Measurements from ENCODE around the gene S100A1. TPM values are rescaled to one million over a fixed set of nuclear protein-coding genes. Genes with fewer than 3 reads are reported as not detected.
"Not testable (repeated sequence)": the region's sequence is repeated elsewhere in the genome, so short reads cannot be mapped to it uniquely, and the experiment has no call there.

The S100A1 gene
- total RNA-seq: not detected

DNA sequence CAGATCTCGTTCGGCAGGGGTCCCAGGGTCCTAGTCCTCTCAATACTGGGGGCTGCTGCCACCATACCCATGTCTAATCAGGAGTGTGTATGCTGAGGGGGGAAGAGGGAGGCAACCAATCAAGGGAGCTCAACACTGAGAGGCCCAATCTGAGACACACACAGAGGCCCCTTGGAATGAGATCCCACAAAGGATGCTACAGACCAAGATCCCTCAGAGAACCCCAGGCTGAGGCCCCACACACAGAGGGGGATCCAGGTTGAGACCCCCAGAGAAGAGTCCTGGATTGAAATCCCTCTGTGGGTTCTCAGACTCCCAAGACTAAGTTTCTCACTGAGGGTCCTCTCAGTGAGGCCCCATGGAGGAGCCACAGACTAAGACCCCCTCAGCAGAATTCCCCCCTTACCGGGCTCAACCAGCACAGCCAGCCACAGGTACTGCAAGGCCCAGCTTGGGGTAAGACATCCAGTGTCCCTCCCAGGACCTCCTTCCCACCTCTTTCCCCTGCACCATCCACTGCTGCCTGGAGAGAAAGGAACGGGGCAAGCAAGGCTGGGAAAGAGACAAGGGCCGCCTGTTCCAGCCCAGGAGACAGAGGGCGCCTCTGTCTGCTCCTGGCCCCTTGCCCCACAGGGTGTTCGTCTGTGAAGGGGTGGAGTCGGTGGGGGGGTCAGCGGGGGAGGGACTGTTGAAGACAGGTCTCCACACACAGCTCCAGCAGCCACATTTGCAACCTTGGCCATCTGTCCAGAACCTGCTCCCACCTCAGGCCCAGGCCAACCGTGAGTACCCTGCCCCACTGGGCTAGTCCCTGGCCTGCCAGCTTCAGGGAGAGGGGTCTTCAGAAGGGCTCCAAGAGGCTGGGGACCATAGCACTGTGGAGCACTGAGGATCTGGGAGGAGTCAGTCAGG is at the start of gene S100A1:
Gene S100A1, plus strand, starts transcription at position 720 of the 912 bp plus-strand sequence. CDS start 2,088 bp downstream, outside the sequence.
- Mint-ChIP-seq H3K4me3 (no peak within 1 kb of the TSS), H3K36me3 (ENCODE audit: low read depth) (no peaks in the 10 kb centered on the region), H3K9me3 (no peaks in the 10 kb centered on the region), H3K4me1 (peaks cover 20% of the 10 kb centered on the region), H3K27ac (peak within 1 kb of the TSS; percentile 78), H3K27me3 (no peaks in the 10 kb centered on the region)
- ATAC-seq (replicated peaks): no peak

DNA sequence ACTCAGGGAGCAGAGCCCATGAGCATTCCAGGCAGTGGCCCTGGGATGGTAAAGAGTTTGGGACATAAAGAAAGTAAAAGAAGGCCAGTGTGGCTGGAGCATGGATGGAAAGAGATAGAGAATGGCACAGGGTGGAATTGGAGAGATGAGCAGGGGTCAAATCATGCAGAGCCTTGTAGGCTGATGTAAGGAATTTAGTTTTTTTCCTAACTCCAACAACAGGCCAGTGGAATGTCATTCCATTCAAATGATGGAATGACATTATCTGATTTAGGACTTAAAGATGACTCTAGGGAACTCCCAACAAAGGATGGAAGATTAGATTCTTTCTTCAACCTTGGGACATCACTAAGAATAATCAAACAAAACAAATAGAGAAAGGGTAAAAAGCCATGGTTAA is 49.7 kb upstream of the S100A1 start:
- ATAC-seq (replicated peaks): no peak
- H3K27ac Mint-ChIP-seq: no peak overlapping the region
- H3K4me1 Mint-ChIP-seq: no peaks in the 10 kb centered on the region
- no peaks in the 10 kb centered on the region for H3K9me3 Mint-ChIP-seq
- H3K36me3 Mint-ChIP-seq (ENCODE audit: low read depth): no peaks in the 10 kb centered on the region
- no peak overlapping the region for H3K4me3 Mint-ChIP-seq
- peaks cover 24% of the 10 kb centered on the region for H3K27me3 Mint-ChIP-seq

DNA sequence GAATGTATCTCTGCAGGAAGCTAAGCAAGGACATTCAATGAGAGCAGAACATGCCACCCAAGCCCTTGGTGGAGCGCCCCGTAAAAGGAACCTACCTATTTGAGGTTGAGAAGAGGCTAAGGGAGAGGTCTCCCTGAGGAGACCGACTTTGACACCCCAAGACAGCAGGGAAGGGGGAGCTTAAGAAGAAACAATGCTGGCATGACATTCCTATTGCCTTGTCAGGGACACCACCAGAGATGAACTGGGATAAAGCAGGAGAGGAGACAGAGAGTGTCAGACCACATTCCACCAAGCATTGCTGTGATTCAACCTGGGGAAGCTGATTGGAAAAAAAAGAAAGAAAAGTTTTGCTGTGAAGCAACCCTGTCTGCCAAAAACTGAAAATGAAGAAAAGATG is 49.3 kb upstream of the S100A1 start:
- no peak overlapping the region for H3K4me3 Mint-ChIP-seq
- H3K27me3 Mint-ChIP-seq: peaks cover 24% of the 10 kb centered on the region
- no peak overlapping the region for H3K27ac Mint-ChIP-seq
- H3K4me1 Mint-ChIP-seq: no peaks in the 10 kb centered on the region
- no peaks in the 10 kb centered on the region for H3K36me3 Mint-ChIP-seq (ENCODE audit: low read depth)
- no peak for ATAC-seq (replicated peaks)
- no peaks in the 10 kb centered on the region for H3K9me3 Mint-ChIP-seq

DNA sequence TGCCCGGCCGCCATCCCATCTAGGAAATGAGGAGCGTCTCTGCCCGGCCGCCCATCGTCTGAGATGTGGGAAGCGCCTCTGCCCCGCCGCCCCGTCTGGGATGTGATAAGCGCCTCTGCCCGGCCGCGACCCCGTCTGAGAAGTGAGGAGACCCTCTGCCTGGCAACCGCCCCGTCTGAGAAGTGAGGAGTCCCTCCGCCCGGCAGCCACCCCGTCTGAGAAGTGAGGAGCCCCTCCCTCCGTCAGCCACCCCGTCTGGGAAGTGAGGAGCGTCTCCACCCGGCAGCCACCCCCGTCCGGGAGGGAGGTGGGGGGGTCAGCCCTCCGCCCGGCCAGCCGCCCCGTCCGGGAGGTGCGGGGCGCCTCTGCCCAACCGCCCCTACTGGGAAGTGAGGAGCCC is 45.4 kb upstream of the S100A1 start:
- not testable (repeated sequence) for H3K27ac Mint-ChIP-seq; H3K36me3 Mint-ChIP-seq (ENCODE audit: low read depth); H3K9me3 Mint-ChIP-seq; ATAC-seq (replicated peaks); H3K4me3 Mint-ChIP-seq; H3K4me1 Mint-ChIP-seq
- H3K27me3 Mint-ChIP-seq: peaks cover 19% of the 10 kb centered on the region

DNA sequence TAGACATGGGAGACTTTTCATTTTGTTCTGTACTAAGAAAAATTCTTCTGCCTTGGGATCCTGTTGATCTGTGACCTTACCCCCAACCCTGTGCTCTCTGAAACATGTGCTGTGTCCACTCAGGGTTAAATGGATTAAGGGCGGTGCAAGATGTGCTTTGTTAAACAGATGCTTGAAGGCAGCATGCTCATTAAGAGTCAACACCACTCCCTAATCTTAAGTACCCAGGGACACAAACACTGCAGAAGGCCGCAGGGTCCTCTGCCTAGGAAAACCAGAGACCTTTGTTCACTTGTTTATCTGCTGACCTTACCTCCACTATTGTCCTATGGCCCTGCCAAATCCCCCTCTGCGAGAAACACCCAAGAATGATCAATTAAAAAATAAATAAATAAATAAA is 44.7 kb upstream of the S100A1 start:
- not testable (repeated sequence) for H3K4me3 Mint-ChIP-seq; H3K4me1 Mint-ChIP-seq; H3K36me3 Mint-ChIP-seq (ENCODE audit: low read depth); H3K9me3 Mint-ChIP-seq; ATAC-seq (replicated peaks); H3K27ac Mint-ChIP-seq
- H3K27me3 Mint-ChIP-seq: peaks cover 12% of the 10 kb centered on the region

DNA sequence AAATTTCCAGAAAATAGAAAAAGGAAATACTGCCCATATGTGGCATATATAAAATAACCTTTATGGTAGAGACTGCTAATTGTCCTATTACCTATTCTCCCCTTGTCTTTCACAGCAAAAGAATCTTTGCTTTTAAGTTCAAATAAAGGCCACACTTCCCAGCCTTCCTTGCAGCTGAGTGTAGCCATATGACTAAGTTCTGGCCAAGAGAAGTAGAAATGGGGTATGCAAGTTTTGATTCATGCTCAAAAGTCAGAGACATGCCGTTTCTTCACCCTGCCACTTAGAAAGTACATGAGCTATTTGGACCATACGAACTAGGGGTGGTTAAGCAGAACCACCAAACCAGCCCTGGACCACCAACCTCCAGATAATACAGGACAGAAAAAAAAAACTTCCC is 44.3 kb upstream of the S100A1 start:
- Mint-ChIP-seq H3K4me1 (no peaks in the 10 kb centered on the region), H3K27me3 (peaks cover 8% of the 10 kb centered on the region), H3K27ac (no peak overlapping the region), H3K36me3 (ENCODE audit: low read depth) (no peaks in the 10 kb centered on the region), H3K4me3 (no peak overlapping the region), H3K9me3 (no peaks in the 10 kb centered on the region)
- ATAC-seq (replicated peaks): no peak

DNA sequence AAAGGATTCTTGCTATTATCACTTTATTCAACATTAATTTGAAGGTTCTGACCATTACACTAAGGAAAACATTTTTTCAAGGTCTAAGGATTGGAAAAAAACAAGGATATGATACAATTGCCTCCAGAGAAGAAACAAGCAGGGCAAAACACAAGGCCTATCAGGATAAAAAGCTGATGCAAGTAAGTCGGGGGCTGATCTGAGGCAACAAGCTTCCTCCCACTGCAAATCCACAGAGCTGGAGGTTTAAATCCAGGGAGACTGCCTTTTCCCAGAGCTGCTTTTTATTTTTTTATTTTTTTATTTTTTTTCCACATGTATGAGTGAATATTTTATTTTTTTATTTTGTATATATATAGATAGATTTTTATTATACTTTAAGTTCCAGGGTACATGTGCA is 43.2 kb upstream of the S100A1 start:
- Mint-ChIP-seq H3K9me3 (no peaks in the 10 kb centered on the region), H3K4me1 (no peaks in the 10 kb centered on the region), H3K27ac (no peak overlapping the region), H3K27me3 (peaks cover 3% of the 10 kb centered on the region), H3K4me3 (no peak overlapping the region), H3K36me3 (ENCODE audit: low read depth) (no peaks in the 10 kb centered on the region)
- ATAC-seq (replicated peaks): no peak

DNA sequence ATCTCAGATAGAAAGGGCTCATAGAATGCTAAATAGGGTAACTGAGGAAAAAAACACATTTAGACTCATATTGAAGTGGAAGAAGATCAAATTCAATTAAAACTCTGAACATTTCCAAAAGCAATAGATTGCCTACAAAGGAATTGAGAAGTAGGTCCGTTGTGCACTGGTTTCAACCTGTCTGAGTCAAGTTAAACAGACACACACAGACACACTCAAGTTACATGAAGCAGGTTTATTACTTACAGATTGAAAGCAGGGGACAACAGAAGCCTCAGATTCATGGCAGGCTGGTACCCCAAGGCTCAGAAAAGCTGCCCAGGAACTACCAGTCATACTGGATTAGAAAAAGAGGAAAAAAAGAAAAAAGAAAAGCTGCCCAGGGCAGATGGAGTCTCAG is 41.9 kb upstream of the S100A1 start:
- ATAC-seq (replicated peaks): no peak
- Mint-ChIP-seq H3K9me3 (no peaks in the 10 kb centered on the region), H3K36me3 (ENCODE audit: low read depth) (no peaks in the 10 kb centered on the region), H3K4me1 (no peaks in the 10 kb centered on the region), H3K27ac (no peak overlapping the region), H3K27me3 (peaks cover 3% of the 10 kb centered on the region), H3K4me3 (no peak overlapping the region)

DNA sequence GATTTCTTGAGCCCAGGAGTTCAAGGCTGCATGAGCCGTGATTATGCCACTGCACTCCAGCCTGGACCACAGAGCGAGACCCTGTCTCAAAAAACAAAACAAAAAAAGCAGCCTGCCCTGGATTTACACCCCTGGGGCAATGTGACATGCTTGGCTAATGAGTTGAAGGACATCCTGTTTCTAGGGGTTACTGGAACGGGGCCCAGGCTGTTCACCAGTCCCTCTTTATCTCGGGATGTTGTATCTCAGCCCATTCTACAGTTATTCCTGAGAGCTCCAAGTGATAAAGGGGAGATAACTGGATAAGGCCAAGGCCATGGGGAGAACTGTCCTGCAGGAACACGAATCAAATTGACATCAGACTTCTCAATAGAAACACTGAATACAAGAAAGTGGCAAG is 40.9 kb upstream of the S100A1 start:
- H3K27ac Mint-ChIP-seq: no peak overlapping the region
- peaks cover 3% of the 10 kb centered on the region for H3K27me3 Mint-ChIP-seq
- no peaks in the 10 kb centered on the region for H3K4me1 Mint-ChIP-seq
- ATAC-seq (replicated peaks): no peak
- no peaks in the 10 kb centered on the region for H3K36me3 Mint-ChIP-seq (ENCODE audit: low read depth)
- no peak overlapping the region for H3K4me3 Mint-ChIP-seq
- H3K9me3 Mint-ChIP-seq: no peaks in the 10 kb centered on the region

DNA sequence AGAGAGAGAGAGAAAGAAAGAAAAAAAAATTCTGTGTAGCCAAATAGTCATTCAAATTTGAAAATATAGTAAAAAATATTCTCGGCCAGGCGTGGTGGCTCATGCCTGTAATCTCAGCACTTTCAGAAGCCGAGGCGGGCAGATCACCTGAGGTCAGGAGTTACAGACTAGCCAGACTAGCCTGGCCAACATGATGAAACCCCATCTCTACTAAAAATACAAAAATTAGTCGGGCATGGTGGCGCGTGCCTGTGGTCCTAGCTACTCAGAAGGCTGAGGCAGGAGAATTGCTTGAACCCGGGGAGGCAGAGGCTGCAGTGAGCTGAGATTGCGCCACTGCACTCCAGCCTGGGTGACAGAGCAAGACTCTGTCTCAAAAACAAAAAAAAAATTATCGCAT is 40.2 kb upstream of the S100A1 start:
- not testable (repeated sequence) for H3K27ac Mint-ChIP-seq; H3K4me3 Mint-ChIP-seq; ATAC-seq (replicated peaks); H3K36me3 Mint-ChIP-seq (ENCODE audit: low read depth); H3K9me3 Mint-ChIP-seq; H3K4me1 Mint-ChIP-seq; H3K27me3 Mint-ChIP-seq

DNA sequence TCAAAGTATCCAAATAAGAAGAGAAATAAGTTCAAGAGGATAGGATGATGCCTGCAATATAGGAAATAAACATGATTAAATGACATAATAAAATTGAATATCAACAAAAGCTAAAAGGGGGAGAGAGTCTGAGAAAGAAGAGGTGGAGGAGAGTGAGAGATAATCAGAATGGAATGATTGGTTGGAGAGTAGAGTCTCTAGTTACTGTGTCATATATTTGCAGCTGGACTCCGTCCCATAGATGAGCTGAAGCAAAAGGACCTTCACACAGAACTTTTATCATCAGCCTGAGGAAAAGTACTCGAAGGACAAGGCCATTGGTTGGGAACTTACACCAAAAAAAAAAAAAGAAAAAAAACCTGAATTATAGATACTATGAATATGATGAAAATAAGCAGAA is 39.8 kb upstream of the S100A1 start:
- ATAC-seq (replicated peaks): no peak
- H3K4me1 Mint-ChIP-seq: no peaks in the 10 kb centered on the region

DNA sequence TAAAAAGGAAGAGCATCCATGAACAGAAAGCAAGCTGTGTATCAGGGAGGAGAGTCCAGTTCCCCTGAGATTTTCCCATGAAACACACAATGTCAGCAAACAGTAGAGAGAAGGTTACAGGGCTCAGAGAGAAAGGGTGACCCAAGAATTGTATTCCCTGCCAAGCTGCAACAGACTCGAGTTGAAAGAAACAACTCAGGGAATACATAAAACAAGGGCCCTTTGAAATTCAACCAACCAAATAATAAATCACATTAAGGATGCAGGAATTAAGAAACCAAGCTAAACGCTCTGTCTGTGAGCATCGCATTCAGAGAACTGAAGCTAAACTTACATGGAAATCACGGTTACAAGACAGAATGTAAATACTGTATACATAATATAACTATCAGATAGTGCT is 35.5 kb upstream of the S100A1 start:
- no peaks in the 10 kb centered on the region for H3K9me3 Mint-ChIP-seq
- H3K4me1 Mint-ChIP-seq: peaks cover 14% of the 10 kb centered on the region
- no peak overlapping the region for H3K4me3 Mint-ChIP-seq
- H3K27me3 Mint-ChIP-seq: no peaks in the 10 kb centered on the region
- H3K36me3 Mint-ChIP-seq (ENCODE audit: low read depth): no peaks in the 10 kb centered on the region
- H3K27ac Mint-ChIP-seq: no peak overlapping the region
- ATAC-seq (replicated peaks): no peak

More for the DNA sequence above, 39.8 kb upstream of the S100A1 start:
- peaks cover 3% of the 10 kb centered on the region for H3K27me3 Mint-ChIP-seq
- H3K9me3 Mint-ChIP-seq: no peaks in the 10 kb centered on the region
- H3K36me3 Mint-ChIP-seq (ENCODE audit: low read depth): no peaks in the 10 kb centered on the region
- H3K4me3 Mint-ChIP-seq: no peak overlapping the region
- no peak overlapping the region for H3K27ac Mint-ChIP-seq

DNA sequence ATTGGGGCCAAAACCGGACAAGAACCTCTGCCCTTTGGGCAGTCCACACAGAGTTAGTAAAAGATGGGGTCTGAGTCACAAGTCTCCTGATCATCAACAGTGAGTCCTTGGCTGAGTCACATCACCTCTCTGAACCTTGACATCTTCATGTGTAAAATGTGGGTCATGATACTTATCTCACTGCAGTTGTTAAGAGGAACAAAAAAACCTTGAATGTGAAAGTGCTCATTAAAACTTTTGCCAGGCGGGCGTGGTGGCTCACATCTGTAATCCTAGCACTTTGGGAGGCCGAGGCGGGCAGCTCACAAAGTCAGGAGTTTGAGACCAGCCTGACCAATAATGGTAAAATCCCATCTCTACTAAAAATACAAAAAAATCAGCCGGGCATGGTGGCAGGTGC is 31.0 kb upstream of the S100A1 start:
- ATAC-seq (replicated peaks): peak; percentile 100
- no peaks in the 10 kb centered on the region for H3K9me3 Mint-ChIP-seq
- peaks cover 20% of the 10 kb centered on the region for H3K4me1 Mint-ChIP-seq
- H3K27ac Mint-ChIP-seq: peak overlapping the region; percentile 86
- H3K4me3 Mint-ChIP-seq: peak overlapping the region; percentile 70
- H3K36me3 Mint-ChIP-seq (ENCODE audit: low read depth): no peaks in the 10 kb centered on the region
- H3K27me3 Mint-ChIP-seq: no peaks in the 10 kb centered on the region

DNA sequence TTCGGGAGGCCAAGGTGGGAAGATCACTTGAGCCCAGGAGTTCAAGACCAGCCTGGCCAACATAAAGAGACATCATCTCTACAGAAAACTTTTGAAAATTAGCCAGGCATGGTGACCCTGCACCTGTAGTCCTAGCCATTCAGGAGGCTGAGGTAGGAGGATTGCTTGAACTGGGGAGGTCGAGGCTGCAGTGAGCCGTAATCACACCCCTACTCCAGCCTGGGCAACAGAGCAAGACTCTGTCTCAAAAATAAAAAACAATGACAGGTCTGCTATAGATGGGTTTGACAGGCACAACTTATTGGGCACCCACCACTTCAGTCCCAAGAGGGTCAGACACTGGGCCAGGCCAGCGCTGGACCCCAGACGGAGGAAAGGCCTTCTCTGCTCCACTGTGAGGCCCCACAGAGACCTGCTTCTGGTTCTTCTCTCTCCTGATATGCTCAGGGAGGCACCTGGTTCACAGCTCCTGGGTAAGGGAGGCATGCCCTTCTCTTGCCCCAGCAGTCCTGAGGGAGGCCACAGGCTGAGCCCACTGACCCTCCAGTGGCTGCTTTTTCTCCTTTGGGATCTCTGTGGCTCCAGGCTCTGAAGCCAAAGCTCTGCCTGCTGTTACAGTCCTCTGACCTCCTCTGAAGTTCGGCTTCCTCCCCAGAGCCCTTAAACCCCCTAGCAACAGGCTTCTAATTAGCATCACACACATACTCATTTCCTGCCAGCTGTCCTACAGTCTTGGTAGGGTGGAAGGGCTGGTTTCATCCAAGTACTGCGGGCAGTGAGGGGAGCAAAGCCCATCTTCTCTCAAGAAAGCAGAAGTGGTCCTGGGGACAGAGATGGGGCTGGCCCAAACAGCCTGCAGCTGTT is 29.7 kb upstream of the S100A1 start:
- no peaks in the 10 kb centered on the region for H3K27me3 Mint-ChIP-seq
- peak overlapping the region; percentile 86 for H3K27ac Mint-ChIP-seq
- peaks cover 20% of the 10 kb centered on the region for H3K4me1 Mint-ChIP-seq

DNA sequence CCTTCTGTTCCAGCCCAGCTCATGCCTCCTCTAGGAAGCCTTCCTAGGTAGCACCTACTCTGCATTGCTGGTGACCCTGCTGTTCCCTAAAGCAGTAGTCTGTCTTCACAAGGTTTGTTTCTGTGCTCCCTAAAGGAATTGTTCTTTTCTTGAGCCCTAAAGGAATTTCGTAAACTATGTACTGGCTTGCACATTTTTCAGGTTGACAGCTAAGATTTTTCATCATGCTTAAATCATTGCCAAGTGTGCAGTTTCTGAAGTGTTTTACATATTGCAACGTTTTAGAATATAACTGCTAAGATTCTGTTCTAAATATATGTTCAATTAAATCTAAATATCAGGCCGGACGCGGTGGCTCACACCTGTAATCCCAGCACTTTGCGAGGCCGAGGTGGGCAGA is 28.4 kb upstream of the S100A1 start:
- Mint-ChIP-seq H3K27me3 (no peaks in the 10 kb centered on the region), H3K27ac (no peak overlapping the region), H3K36me3 (ENCODE audit: low read depth) (no peaks in the 10 kb centered on the region), H3K4me1 (peaks cover 16% of the 10 kb centered on the region), H3K4me3 (no peak overlapping the region), H3K9me3 (no peaks in the 10 kb centered on the region)
- ATAC-seq (replicated peaks): no peak

More for the DNA sequence above, 29.7 kb upstream of the S100A1 start:
- Mint-ChIP-seq H3K9me3 (no peaks in the 10 kb centered on the region), H3K4me3 (peak overlapping the region; percentile 70), H3K36me3 (ENCODE audit: low read depth) (no peaks in the 10 kb centered on the region)
- ATAC-seq (replicated peaks): peak; percentile 63

Measured in activated T-helper 17 cell treated with anti-CD3 and anti-CD28 coated beads, Interleukin-2, amount 50 U/mL, for 72 hours (primary cell).